Lower leg skin (tissue), 4 donors: ENCODE results near the gene SPAG17. TPM values are rescaled to one million over a fixed set of nuclear protein-coding genes. Genes with fewer than 3 reads are reported as not detected.

Experiments used
- DNase-seq, 2 donors: peaks; one replicate each; pipeline ENCODE4 v3.0.0-alpha.2; 2019; ENCODE audit warnings: low spot score in 2 of 2
- H3K4me3 ChIP-seq: fragments of 200-600 bp; sonication (generic); 2 replicates; pipeline ENCODE4 v1.5.1; 2017; ENCODE audit warnings: mild to moderate bottlenecking, low read depth; ENCODE audit not compliant: poor library complexity, severe bottlenecking
- CTCF ChIP-seq, 3 donors: fragments of 450-650 bp; IDR thresholded peaks; one replicate each; pipeline ENCODE4 v1.5.1; 2016; ENCODE audit warnings: antibody characterized with exemption in 3 of 3, mild to moderate bottlenecking in 3 of 3, moderate library complexity in 2 of 3
- POLR2A ChIP-seq, 2 donors: fragments of 450-650 bp; IDR thresholded peaks; one replicate each; pipeline ENCODE4 v1.6.1; 2016 to 2017; ENCODE audit warnings: antibody characterized with exemption in 2 of 2, mild to moderate bottlenecking in 1 of 2, moderate library complexity in 1 of 2
- WGBS, 2 donors: methylation state at CpG; one replicate each; pipeline ENCODE4 v1.1.5; 2018; 5-methylcytosine and 5-hydroxymethylcytosine counted together
- intact Hi-C: fragments of 100-400 bp; cut with DNase I; formaldehyde crosslinking; loops from one replicate; pipeline ENCODE4 v1.15.0; 2023; ENCODE audit warnings: low total_unique reads
- total RNA-seq, 4 donors: library from RNA; depleted of rRNA; stranded (reverse); fragments of >200 nt; gene quantifications; one replicate each; pipeline ENCODE4 v1.1.0, GENCODE V29; 2016

SPAG17 gene
- total RNA-seq, 4 donors from 2014 or later, result 3.3 to 7.9 TPM; not detected in 2

GRCh38 chr1:118115567-118116295 lies 69.3 kb downstream of the SPAG17 start:
- intact Hi-C loops, result no loop called here

DNA sequence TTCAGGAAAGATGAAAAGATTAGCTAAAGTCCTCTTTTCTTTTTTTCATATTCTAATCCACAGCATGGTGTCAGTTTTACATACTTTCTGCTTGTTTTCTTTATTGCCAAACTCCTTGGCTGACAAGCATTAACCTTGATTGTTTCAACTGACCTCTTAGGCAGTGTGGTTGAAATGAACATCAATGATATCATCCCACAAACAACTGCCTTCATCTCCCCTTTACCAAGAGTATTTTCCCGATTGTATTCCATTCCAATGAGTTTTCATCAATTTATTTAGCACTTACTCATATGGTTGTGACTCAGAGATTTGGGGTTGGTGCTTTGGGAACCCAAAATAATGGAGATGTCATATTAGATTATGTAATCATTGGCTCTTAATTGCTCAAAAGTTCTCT lies 71.8 kb downstream of the SPAG17 start:
- WGBS, 2 donors, result 31 to 38% methylated on average over 1 of the region's 1 CpG
- no peak for DNase-seq
- no peak overlapping the region for H3K4me3 ChIP-seq
- TF ChIP-seq CTCF (IDR thresholded peaks at IDR 0.05) (no peak), POLR2A (IDR thresholded peaks at IDR 0.05) (no peak)
- intact Hi-C loops, result no loop called here

More at GRCh38 chr1:118115567-118116295, 69.3 kb downstream of the SPAG17 start:
- no peak for DNase-seq
- 51 to 53% methylated on average over 6 of the region's 6 CpGs for WGBS, 2 donors
- TF ChIP-seq CTCF (IDR thresholded peaks at IDR 0.05) (no peak), POLR2A (IDR thresholded peaks at IDR 0.05) (no peak)
- no peak overlapping the region for H3K4me3 ChIP-seq

- intact Hi-C loops, result no loop called here
- TF ChIP-seq POLR2A (IDR thresholded peaks at IDR 0.05) (no peak), CTCF (IDR thresholded peaks at IDR 0.05) (no peak)
- no peak for DNase-seq
- H3K4me3 ChIP-seq, result no peak overlapping the region
These were observed 74.4 kb downstream of the SPAG17 start for GRCh38 chr1:118110580-118110979.

DNA sequence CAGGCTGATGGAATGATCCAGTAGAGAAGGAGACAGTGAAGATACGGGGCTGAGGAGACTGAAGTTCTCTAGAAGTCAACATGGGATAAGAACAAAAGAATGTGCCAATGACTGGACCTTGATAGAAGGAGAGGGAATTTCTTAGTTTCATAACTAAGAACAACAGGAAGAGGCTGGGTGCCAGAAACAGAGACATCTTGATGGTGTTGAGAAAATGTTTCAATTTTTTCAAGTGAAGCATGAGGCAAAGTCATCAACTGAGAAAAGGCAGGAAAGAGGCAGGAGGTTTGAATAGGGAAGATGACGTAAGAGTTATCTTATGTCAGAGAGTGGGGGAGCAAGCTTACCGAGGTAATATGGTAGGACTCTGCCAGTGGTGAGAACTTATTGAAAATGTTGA lies 80.1 kb downstream of the SPAG17 start:
- 90 to 92% methylated on average over 3 of the region's 3 CpGs for WGBS, 2 donors
- TF ChIP-seq CTCF (IDR thresholded peaks at IDR 0.05) (no peak), POLR2A (IDR thresholded peaks at IDR 0.05) (no peak)
- H3K4me3 ChIP-seq, result no peak overlapping the region
- DNase-seq, result no peak
- intact Hi-C loops, result no loop called here

GRCh38 chr1:118102445-118102844 lies 82.6 kb downstream of the SPAG17 start:
- WGBS, 2 donors, result 66 to 74% methylated on average over 3 of the region's 3 CpGs
- DNase-seq, result no peak
- intact Hi-C loops, result no loop called here
- no peak overlapping the region for H3K4me3 ChIP-seq
- TF ChIP-seq POLR2A (IDR thresholded peaks at IDR 0.05), result no peak
- TF ChIP-seq CTCF (IDR thresholded peaks at IDR 0.05), result no peak

GRCh38 chr1:118101999-118102398 lies 83.0 kb downstream of the SPAG17 start:
- no peak overlapping the region for H3K4me3 ChIP-seq
- TF ChIP-seq POLR2A (IDR thresholded peaks at IDR 0.05) (no peak), CTCF (IDR thresholded peaks at IDR 0.05) (no peak)
- no peak for DNase-seq
- 72 to 75% methylated on average over 1 of the region's 1 CpG for WGBS, 2 donors
- intact Hi-C loops, result no loop called here
